SK-N-SH (cell line): Measurements from ENCODE around the gene DARS2.

Source experiments
- CHD2 ChIP-seq: fragments of 150-350 bp; IDR thresholded peaks from 2 replicates; pipeline ENCODE4 v1.6.1; 2018; ENCODE audit warnings: low read length; ENCODE audit not compliant: partially characterized antibody
- CTCF ChIP-seq: fragments of 200-600 bp; sonication (generic); IDR thresholded peaks from 2 replicates; pipeline ENCODE4 v1.6.1; 2017; ENCODE audit warnings: antibody characterized with exemption, mild to moderate bottlenecking, moderate library complexity
- RFX5 ChIP-seq: IDR thresholded peaks from 2 replicates; pipeline ENCODE4 v1.6.1; 2012; ENCODE audit warnings: mild to moderate bottlenecking, improper control_type of control experiment, low read length
- RXRA ChIP-seq: IDR thresholded peaks from 2 replicates; pipeline ENCODE4 v1.4.0; 2012; ENCODE audit warnings: low read depth, mild to moderate bottlenecking, borderline replicate concordance
- YY1 ChIP-seq: IDR thresholded peaks from 2 replicates; pipeline ENCODE4 v1.4.0; 2012; ENCODE audit warnings: low read depth, mild to moderate bottlenecking

- TF ChIP-seq CHD2 = no peak
- TF ChIP-seq CTCF = no peak
- TF ChIP-seq RXRA = no peak
- TF ChIP-seq YY1 = no peak
- no peak for TF ChIP-seq RFX5
Observed at GRCh38 chr1:173856903-173857302, 32.4 kb downstream of the DARS2 start.
